HUES48 (cell line): ENCODE measurements around the gene LONRF3.

Experiments
- H3K27ac ChIP-seq: one replicate; pipeline ENCODE4 v1.7.0; 2013; ENCODE audit warnings: low read depth, low read length, inconsistent platforms
- H3K27me3 ChIP-seq: 2 replicates; pipeline ENCODE4 v1.6.1; 2013; ENCODE audit warnings: mild to moderate bottlenecking, low read length; ENCODE audit not compliant: control insufficient read depth, insufficient read depth
- H3K36me3 ChIP-seq: 2 replicates; pipeline ENCODE4 v1.6.1; 2013; ENCODE audit warnings: low read length; ENCODE audit not compliant: control insufficient read depth, insufficient read depth
- H3K4me1 ChIP-seq: 2 replicates; pipeline ENCODE4 v1.6.1; 2013; ENCODE audit warnings: mild to moderate bottlenecking, low read length; ENCODE audit not compliant: control insufficient read depth, insufficient read depth
- H3K4me3 ChIP-seq: 2 replicates; pipeline ENCODE4 v1.5.1; 2013; ENCODE audit warnings: mild to moderate bottlenecking, low read depth, low read length
- H3K9ac ChIP-seq: 2 replicates; pipeline ENCODE4 v1.6.1; 2013; ENCODE audit warnings: mild to moderate bottlenecking, low read depth, low read length, moderate library complexity
- H3K9me3 ChIP-seq: 2 replicates; pipeline ENCODE4 v1.6.1; 2013; ENCODE audit warnings: low read length; ENCODE audit not compliant: control insufficient read depth, insufficient read depth

Gene LONRF3

GRCh38 chrX:118974088-118974907 is at the start of gene LONRF3:
LONRF3 (plus strand) TSS chrX:118974618; CDS start chrX:118974781, 163 bp downstream.
- Histone ChIP-seq H3K9me3 (0 out of 2 replicates have a peak, but pooled peaks cover 3% of the 10 kb centered on the region), H3K27ac (no peak within 1 kb of the TSS), H3K27me3 (peaks cover 99% of the 10 kb centered on the region), H3K9ac (no peak within 1 kb of the TSS), H3K36me3 (no peaks in the 10 kb centered on the region), H3K4me3 (peak within 1 kb of the TSS; percentile 36), H3K4me1 (peaks cover 32% of the 10 kb centered on the region)

DNA sequence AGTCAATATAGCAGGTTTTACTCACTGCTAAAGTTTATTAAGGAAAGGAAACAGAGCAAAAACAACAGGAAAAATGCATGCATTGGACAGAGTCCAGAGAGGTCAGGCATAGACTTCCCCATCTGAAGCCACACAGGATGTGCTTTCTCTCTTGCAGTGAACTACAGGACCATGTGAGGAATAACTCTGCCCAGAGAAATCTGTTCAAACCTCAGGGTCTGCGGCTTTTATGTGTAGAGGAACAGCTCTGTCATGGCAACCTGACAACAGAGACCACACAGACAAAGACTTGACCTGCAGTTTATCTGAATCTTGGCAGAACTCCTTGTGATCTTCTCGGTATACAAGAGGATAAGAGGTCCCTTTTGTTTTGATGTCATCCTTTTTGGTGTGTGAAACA is 46.3 kb upstream of the LONRF3 start:
- Histone ChIP-seq H3K27me3 (no peaks in the 10 kb centered on the region), H3K4me1 (no peaks in the 10 kb centered on the region)

DNA sequence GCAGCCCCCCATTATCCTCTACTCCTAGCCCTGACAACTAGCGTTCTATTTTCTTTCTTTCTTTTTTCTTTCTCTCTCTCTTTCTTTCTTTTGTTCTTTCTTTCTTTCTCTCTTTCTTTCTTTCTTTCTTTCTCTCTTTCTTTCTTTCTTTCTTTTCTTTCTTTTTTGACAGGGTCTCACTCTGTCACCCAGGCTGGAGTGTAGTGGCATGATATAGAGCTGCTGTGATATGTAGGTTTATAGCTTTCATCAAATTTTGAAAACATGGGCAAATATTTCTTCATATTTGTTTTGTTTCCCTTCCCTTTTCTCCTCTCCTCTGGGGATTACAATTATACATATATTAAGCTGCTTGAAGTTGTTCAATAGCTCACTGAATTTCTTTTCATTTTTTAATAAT is 39.1 kb upstream of the LONRF3 start:
- Histone ChIP-seq H3K27me3 (no peaks in the 10 kb centered on the region), H3K4me3 (no peak overlapping the region), H3K4me1 (no peaks in the 10 kb centered on the region), H3K9me3 (no peaks in the 10 kb centered on the region), H3K27ac (no peak overlapping the region), H3K36me3 (no peaks in the 10 kb centered on the region), H3K9ac (no peak overlapping the region)

More for the DNA sequence above, 46.3 kb upstream of the LONRF3 start:
- Histone ChIP-seq H3K9me3 (no peaks in the 10 kb centered on the region; the same call in 1 of the 2 replicates), H3K4me3 (no peak overlapping the region), H3K9ac (no peak overlapping the region), H3K27ac (no peak overlapping the region), H3K36me3 (no peaks in the 10 kb centered on the region)

- no peak overlapping the region for H3K27ac ChIP-seq
- H3K36me3 ChIP-seq, result no peaks in the 10 kb centered on the region
- H3K9ac ChIP-seq, result no peak overlapping the region
- no peaks in the 10 kb centered on the region for H3K9me3 ChIP-seq
- no peaks in the 10 kb centered on the region for H3K4me1 ChIP-seq
- no peaks in the 10 kb centered on the region for H3K27me3 ChIP-seq
- H3K4me3 ChIP-seq, result no peak overlapping the region
Observed at GRCh38 chrX:118941147-118941546, 33.3 kb upstream of the LONRF3 start.

DNA sequence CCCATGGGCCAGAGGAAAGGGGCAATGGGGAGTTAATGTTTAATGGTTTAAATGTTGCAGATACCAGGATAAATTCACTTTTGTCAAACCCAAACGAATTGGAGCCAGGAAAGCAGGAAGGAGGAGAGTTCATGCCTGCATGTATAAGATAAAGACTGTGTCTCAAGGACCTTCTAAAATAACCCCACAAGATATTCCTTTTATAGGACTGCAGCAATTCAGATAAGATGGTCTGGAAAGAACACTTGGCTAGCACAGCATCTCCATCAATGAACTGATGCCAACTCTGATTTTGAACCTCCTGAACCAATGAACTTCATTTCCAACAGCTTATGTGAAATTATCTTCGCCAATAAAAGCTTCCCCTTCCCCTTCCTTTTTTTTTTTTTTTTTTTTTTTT is 31.3 kb upstream of the LONRF3 start:
- Histone ChIP-seq H3K4me3 (no peak overlapping the region), H3K9me3 (no peaks in the 10 kb centered on the region), H3K27ac (no peak overlapping the region), H3K27me3 (no peaks in the 10 kb centered on the region), H3K36me3 (no peaks in the 10 kb centered on the region), H3K9ac (no peak overlapping the region), H3K4me1 (no peaks in the 10 kb centered on the region)

DNA sequence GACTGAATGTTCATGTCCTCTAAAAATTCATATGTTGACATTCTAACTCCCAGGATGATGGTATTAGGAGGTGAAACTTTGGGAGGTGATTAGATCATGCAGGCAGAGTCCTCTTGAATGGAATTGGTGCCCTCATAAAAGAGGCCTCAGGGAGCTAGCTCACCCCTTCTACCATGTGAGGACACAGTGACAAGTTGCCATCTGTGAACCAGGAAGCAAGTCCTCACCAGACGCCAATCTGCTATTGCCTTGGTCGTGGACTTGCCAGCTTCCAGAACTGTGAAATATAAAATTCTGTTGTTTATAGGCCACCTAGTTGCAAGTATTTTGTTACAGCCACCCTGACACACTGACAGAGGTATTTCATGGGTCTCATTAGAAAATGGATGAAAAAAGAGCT is 28.5 kb upstream of the LONRF3 start:
- H3K36me3 ChIP-seq, result no peaks in the 10 kb centered on the region
- H3K9me3 ChIP-seq, result no peaks in the 10 kb centered on the region
- no peak overlapping the region for H3K27ac ChIP-seq
- H3K4me3 ChIP-seq, result no peak overlapping the region
- no peaks in the 10 kb centered on the region for H3K4me1 ChIP-seq
- no peaks in the 10 kb centered on the region for H3K27me3 ChIP-seq
- H3K9ac ChIP-seq, result no peak overlapping the region

DNA sequence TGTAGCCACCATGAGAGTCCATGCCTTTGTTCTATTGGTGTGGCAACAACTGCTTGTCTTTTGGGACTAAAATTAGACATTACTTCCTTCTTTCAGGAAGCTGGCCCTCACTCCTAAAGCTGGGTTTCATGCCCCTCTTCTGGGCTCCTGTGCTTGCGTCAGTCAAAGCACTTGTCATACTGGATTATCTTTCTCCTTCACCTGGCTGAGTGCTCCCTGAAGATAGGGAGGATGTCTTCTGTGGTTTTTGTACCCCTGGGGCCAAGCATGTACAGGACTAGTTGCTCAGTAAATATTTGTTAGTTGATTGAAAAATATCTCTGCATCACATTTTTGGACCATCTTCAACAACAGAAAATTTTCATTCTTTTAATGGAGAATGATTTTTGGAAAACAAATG is 26.1 kb upstream of the LONRF3 start:
- no peaks in the 10 kb centered on the region for H3K9me3 ChIP-seq
- H3K27me3 ChIP-seq, result no peaks in the 10 kb centered on the region
- no peak overlapping the region for H3K9ac ChIP-seq
- H3K27ac ChIP-seq, result no peak overlapping the region
- no peak overlapping the region for H3K4me3 ChIP-seq
- H3K36me3 ChIP-seq, result no peaks in the 10 kb centered on the region
- no peaks in the 10 kb centered on the region for H3K4me1 ChIP-seq

DNA sequence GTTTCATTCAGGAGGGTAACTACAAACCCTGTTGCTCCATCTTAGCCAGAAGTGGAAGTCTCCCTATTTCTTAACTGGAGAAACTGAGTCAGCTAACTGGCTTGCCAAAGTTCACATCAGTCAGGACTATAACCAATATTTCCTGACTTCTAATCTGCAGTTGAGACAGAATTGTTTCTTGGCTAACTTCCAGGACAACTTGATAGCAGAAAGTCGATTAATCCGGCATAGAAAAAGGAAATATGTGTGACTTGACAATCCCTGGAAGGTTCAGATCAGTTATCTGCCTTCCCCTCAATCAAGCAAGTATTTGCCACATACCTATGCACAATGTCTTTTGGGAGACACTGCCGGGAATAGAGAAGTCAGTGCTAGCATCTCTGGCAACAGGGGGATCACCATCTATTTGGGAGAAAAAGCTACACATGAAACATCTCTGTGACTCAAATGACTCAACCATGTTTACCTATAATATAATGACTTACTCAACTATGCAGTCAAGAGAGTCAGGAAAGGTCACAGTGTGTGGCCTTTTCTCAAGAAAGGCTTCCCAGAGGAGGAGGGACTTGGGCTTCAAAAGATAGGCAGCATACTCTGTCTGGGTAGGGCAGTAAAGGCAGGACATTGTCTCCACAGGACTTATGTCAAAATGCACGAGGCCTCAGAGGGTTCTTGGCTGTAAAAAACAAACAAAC is 12.4 kb upstream of the LONRF3 start:
- H3K4me1 ChIP-seq, result no peaks in the 10 kb centered on the region
- no peaks in the 10 kb centered on the region for H3K36me3 ChIP-seq
- H3K9me3 ChIP-seq, result no peaks in the 10 kb centered on the region
- H3K4me3 ChIP-seq, result no peak overlapping the region
- peaks cover 71% of the 10 kb centered on the region for H3K27me3 ChIP-seq
- no peak overlapping the region for H3K9ac ChIP-seq
- H3K27ac ChIP-seq, result no peak overlapping the region

- no peaks in the 10 kb centered on the region for H3K9me3 ChIP-seq
- H3K9ac ChIP-seq, result no peak overlapping the region
- H3K4me1 ChIP-seq, result no peaks in the 10 kb centered on the region
- no peak overlapping the region for H3K27ac ChIP-seq
- no peak overlapping the region for H3K4me3 ChIP-seq
- H3K36me3 ChIP-seq, result no peaks in the 10 kb centered on the region
- H3K27me3 ChIP-seq, result peaks cover 83% of the 10 kb centered on the region
Observed at GRCh38 chrX:118963159-118963558, 11.3 kb upstream of the LONRF3 start.

DNA sequence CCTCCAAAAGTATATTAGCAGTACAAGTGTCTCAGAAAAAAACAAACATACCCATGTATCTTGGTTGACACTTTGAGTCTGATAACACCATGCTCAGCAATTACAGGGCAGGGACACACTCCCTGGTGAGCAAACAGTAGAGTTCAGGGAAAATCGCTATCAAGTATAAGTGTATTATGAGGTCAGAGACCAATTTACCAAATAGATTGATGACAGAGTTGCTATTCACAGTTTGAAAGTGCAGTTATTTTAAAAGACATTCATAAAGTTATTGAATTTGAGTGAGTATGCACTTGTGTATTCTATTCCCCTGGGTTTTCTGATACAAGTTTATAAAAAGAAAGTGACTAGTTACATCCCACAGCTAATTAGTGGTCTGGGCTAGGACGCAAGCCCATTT is 10.2 kb upstream of the LONRF3 start:
- Histone ChIP-seq H3K27ac (no peak overlapping the region), H3K9me3 (no peaks in the 10 kb centered on the region), H3K9ac (no peak overlapping the region), H3K36me3 (no peaks in the 10 kb centered on the region), H3K4me3 (no peak overlapping the region), H3K4me1 (no peaks in the 10 kb centered on the region), H3K27me3 (peaks cover 89% of the 10 kb centered on the region)

GRCh38 chrX:118965395-118965794 is 9.0 kb upstream of the LONRF3 start:
- Histone ChIP-seq H3K27me3 (peaks cover 97% of the 10 kb centered on the region), H3K4me1 (no peaks in the 10 kb centered on the region), H3K36me3 (no peaks in the 10 kb centered on the region), H3K4me3 (no peak overlapping the region), H3K9ac (no peak overlapping the region), H3K9me3 (no peaks in the 10 kb centered on the region), H3K27ac (no peak overlapping the region)
